Uterus (tissue), 2 donors: ENCODE data around the gene CTH.

Experiments
- POLR2A ChIP-seq, 2 donors: fragments of 450-650 bp; IDR thresholded peaks; one replicate each; pipeline ENCODE4 v1.6.1; 2016; ENCODE audit warnings: antibody characterized with exemption in 2 of 2, mild to moderate bottlenecking in 1 of 2, moderate library complexity in 1 of 2
- TF ChIP-seq, protein P1 (sequence below), 4 experiments: fragments of 200-600 bp in 2 of 4; fragments of 450-650 bp in 2 of 4; sonication (generic) in 2 of 4; IDR thresholded peaks; one replicate each; pipeline ENCODE4 v1.5.1; 2016 to 2019; ENCODE audit warnings: antibody characterized with exemption in 4 of 4, mild to moderate bottlenecking in 2 of 4, moderate library complexity in 1 of 4

DNA sequence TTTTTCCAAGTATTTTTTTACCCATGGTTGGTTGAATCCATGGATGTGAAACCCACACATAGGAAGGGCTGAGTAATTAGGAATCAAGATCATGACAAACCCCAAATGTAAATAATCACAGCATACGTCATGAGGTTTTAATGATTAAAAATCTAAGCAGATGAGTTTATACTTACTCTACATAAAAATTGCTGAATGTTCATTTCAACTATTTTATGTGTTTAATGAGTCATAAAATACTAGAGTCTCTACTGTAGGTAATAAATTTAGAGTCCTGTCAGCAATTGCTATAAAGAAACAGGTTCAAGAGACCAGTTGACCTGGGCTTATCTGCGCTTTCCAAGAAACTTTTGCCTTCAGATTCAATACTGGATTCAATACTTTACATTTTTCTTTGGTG, 18.2 kb downstream of the CTH start:
- TF ChIP-seq, protein P1, sequence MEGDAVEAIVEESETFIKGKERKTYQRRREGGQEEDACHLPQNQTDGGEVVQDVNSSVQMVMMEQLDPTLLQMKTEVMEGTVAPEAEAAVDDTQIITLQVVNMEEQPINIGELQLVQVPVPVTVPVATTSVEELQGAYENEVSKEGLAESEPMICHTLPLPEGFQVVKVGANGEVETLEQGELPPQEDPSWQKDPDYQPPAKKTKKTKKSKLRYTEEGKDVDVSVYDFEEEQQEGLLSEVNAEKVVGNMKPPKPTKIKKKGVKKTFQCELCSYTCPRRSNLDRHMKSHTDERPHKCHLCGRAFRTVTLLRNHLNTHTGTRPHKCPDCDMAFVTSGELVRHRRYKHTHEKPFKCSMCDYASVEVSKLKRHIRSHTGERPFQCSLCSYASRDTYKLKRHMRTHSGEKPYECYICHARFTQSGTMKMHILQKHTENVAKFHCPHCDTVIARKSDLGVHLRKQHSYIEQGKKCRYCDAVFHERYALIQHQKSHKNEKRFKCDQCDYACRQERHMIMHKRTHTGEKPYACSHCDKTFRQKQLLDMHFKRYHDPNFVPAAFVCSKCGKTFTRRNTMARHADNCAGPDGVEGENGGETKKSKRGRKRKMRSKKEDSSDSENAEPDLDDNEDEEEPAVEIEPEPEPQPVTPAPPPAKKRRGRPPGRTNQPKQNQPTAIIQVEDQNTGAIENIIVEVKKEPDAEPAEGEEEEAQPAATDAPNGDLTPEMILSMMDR (IDR thresholded peaks at IDR 0.05), result no peak
- TF ChIP-seq POLR2A (IDR thresholded peaks at IDR 0.05), result no peak
